MM.1S (cell line): ENCODE results near the gene SNX15.

ENCODE experiments used
- EZH2 ChIP-seq: fragments of 300-600 bp; sonication (generic); optimal IDR thresholded peaks from 2 replicates; pipeline ENCODE3; 2017; ENCODE audit warnings: low read depth, mild to moderate bottlenecking, antibody characterized with exemption, low read length, mixed read lengths
- TF ChIP-seq, protein P1 (sequence below): fragments of 300-600 bp; sonication (generic); IDR thresholded peaks from 2 replicates; pipeline ENCODE4 v1.5.1; 2016; ENCODE audit warnings: antibody characterized with exemption, low read length, mixed read lengths

DNA sequence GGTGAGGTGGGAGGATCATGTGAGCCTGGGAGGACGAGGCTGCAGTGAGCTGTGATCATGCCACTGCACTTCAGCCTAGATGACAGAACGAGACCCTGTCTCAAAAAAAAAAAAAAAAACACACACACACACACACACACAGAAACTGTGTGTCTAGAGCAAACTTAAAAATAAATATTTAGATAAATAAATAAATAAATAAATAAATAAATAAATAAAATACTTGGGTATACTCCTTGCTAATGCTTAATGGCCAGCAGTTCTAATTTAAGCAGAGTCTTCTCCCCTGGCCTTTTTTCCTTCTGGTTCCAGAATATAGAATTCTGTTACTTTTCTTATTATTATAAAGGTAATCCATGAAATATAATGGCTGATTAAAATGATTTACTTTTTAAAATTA lies 18.4 kb upstream of the SNX15 start:
- TF ChIP-seq, protein P1, sequence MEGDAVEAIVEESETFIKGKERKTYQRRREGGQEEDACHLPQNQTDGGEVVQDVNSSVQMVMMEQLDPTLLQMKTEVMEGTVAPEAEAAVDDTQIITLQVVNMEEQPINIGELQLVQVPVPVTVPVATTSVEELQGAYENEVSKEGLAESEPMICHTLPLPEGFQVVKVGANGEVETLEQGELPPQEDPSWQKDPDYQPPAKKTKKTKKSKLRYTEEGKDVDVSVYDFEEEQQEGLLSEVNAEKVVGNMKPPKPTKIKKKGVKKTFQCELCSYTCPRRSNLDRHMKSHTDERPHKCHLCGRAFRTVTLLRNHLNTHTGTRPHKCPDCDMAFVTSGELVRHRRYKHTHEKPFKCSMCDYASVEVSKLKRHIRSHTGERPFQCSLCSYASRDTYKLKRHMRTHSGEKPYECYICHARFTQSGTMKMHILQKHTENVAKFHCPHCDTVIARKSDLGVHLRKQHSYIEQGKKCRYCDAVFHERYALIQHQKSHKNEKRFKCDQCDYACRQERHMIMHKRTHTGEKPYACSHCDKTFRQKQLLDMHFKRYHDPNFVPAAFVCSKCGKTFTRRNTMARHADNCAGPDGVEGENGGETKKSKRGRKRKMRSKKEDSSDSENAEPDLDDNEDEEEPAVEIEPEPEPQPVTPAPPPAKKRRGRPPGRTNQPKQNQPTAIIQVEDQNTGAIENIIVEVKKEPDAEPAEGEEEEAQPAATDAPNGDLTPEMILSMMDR = no peak
- no peak for TF ChIP-seq EZH2
